Measurements from ENCODE around the gene PNLIPRP1. TPM values are rescaled to one million over a fixed set of nuclear protein-coding genes. Genes with fewer than 3 reads are reported as not detected.

Gene PNLIPRP1
- total and polyA plus RNA-seq, 2 donors (not counting 1 experiment from before 2014, with no cell fraction given) = not detected

- Histone ChIP-seq H3K79me2 (ENCODE audit: control insufficient read depth, insufficient read depth, low read length) (no peaks in the 10 kb centered on the region), H3K4me1 (ENCODE audit: control insufficient read depth, extremely low read depth, insufficient read depth, low read length) (no peaks in the 10 kb centered on the region), H3K9ac (ENCODE audit: insufficient read depth, low read length) (no peak within 1 kb of the TSS), H2AFZ (ENCODE audit: low read length) (no peak within 1 kb of the TSS), H3K36me3 (ENCODE audit: control insufficient read depth, insufficient read depth, low read length) (no peaks in the 10 kb centered on the region), H3K27me3 (ENCODE audit: control insufficient read depth, insufficient read depth, low read length) (no peaks in the 10 kb centered on the region), H4K20me1 (ENCODE audit: control insufficient read depth, extremely low read depth, insufficient read depth, low read length) (no peaks in the 10 kb centered on the region), H3K27ac (ENCODE audit: insufficient read depth, low read length) (no peak within 1 kb of the TSS), H3K9me3 (ENCODE audit: control insufficient read depth, insufficient read depth, low read depth, low read length) (no peaks in the 10 kb centered on the region), H3K4me2 (ENCODE audit: extremely low read depth, insufficient read depth, low read length) (no peak within 1 kb of the TSS), H3K4me3 (replicated peaks in 1 of 4; ENCODE audit: control extremely low read depth in 1 of 4, insufficient read depth in 1 of 4, low read depth in 3 of 4, low read length in 4 of 4) (no peak within 1 kb of the TSS)
- no peak for TF ChIP-seq CTCF (conservative IDR thresholded peaks at IDR 0.05 in 1 of 2, IDR thresholded peaks at IDR 0.05 in 1 of 2; ENCODE audit: low read depth in 1 of 2, low read length in 2 of 2)
- no peak for TF ChIP-seq EZH2 (IDR thresholded peaks at IDR 0.05; ENCODE audit: low read length, missing control alignments)
- DNase-seq (ENCODE audit: low read depth in 2 of 2) = no peak
These were observed 45.0 kb upstream of the PNLIPRP1 start, which contains the start of gene PNLIP for GRCh38 chr10:116545756-116546155. PNLIP (plus strand) TSS chr10:116545931; CDS start chr10:116546093, 162 bp downstream.

- Histone ChIP-seq H3K27me3 (ENCODE audit: control insufficient read depth, insufficient read depth, low read length) (no peaks in the 10 kb centered on the region), H3K9ac (ENCODE audit: insufficient read depth, low read length) (no peak overlapping the region), H3K27ac (ENCODE audit: insufficient read depth, low read length) (no peak overlapping the region), H3K4me1 (ENCODE audit: control insufficient read depth, extremely low read depth, insufficient read depth, low read length) (no peaks in the 10 kb centered on the region), H3K36me3 (ENCODE audit: control insufficient read depth, insufficient read depth, low read length) (no peaks in the 10 kb centered on the region), H3K4me2 (ENCODE audit: extremely low read depth, insufficient read depth, low read length) (no peak overlapping the region), H3K4me3 (replicated peaks in 1 of 4; ENCODE audit: control extremely low read depth in 1 of 4, insufficient read depth in 1 of 4, low read depth in 3 of 4, low read length in 4 of 4) (no peak overlapping the region), H2AFZ (ENCODE audit: low read length) (no peak overlapping the region), H3K9me3 (ENCODE audit: control insufficient read depth, insufficient read depth, low read depth, low read length) (no peaks in the 10 kb centered on the region), H4K20me1 (ENCODE audit: control insufficient read depth, extremely low read depth, insufficient read depth, low read length) (no peaks in the 10 kb centered on the region), H3K79me2 (ENCODE audit: control insufficient read depth, insufficient read depth, low read length) (no peaks in the 10 kb centered on the region)
- TF ChIP-seq EZH2 (IDR thresholded peaks at IDR 0.05; ENCODE audit: low read length, missing control alignments) = no peak
- TF ChIP-seq CTCF (conservative IDR thresholded peaks at IDR 0.05 in 1 of 2, IDR thresholded peaks at IDR 0.05 in 1 of 2; ENCODE audit: low read depth in 1 of 2, low read length in 2 of 2) = no peak
- DNase-seq (ENCODE audit: low read depth in 2 of 2) = no peak
These were observed 42.5 kb upstream of the PNLIPRP1 start for GRCh38 chr10:116548301-116548700.

- no peaks in the 10 kb centered on the region for H3K36me3 ChIP-seq (ENCODE audit: control insufficient read depth, insufficient read depth, low read length)
- no peak overlapping the region for H2AFZ ChIP-seq (ENCODE audit: low read length)
- no peak overlapping the region for H3K27ac ChIP-seq (ENCODE audit: insufficient read depth, low read length)
- H4K20me1 ChIP-seq (ENCODE audit: control insufficient read depth, extremely low read depth, insufficient read depth, low read length) = no peaks in the 10 kb centered on the region
- no peaks in the 10 kb centered on the region for H3K4me1 ChIP-seq (ENCODE audit: control insufficient read depth, extremely low read depth, insufficient read depth, low read length)
- H3K4me3 ChIP-seq (replicated peaks in 1 of 4; ENCODE audit: control extremely low read depth in 1 of 4, insufficient read depth in 1 of 4, low read depth in 3 of 4, low read length in 4 of 4) = no peak overlapping the region
- H3K4me2 ChIP-seq (ENCODE audit: extremely low read depth, insufficient read depth, low read length) = no peak overlapping the region
- DNase-seq (ENCODE audit: low read depth in 2 of 2) = no peak
- TF ChIP-seq CTCF (conservative IDR thresholded peaks at IDR 0.05 in 1 of 2, IDR thresholded peaks at IDR 0.05 in 1 of 2; ENCODE audit: low read depth in 1 of 2, low read length in 2 of 2) = no peak
- H3K27me3 ChIP-seq (ENCODE audit: control insufficient read depth, insufficient read depth, low read length) = no peaks in the 10 kb centered on the region
- H3K79me2 ChIP-seq (ENCODE audit: control insufficient read depth, insufficient read depth, low read length) = no peaks in the 10 kb centered on the region
- H3K9me3 ChIP-seq (ENCODE audit: control insufficient read depth, insufficient read depth, low read depth, low read length) = no peaks in the 10 kb centered on the region
- H3K9ac ChIP-seq (ENCODE audit: insufficient read depth, low read length) = no peak overlapping the region
These were observed 37.3 kb upstream of the PNLIPRP1 start for GRCh38 chr10:116553378-116553980.
